Testis (tissue), 3 donors: ENCODE data around the gene ERBB4. TPM values are rescaled to one million over a fixed set of nuclear protein-coding genes. Genes with fewer than 3 reads are reported as not detected.

ENCODE experiments used
- DNase-seq: peaks from one replicate; pipeline ENCODE4 v3.0.0-alpha.2; 2019
- H3K27ac ChIP-seq, 2 donors: fragments of 200-600 bp; sonication (generic); one replicate each; pipeline ENCODE4 v1.5.1; 2019
- H3K27me3 ChIP-seq: fragments of 200-600 bp; sonication (generic); one replicate; pipeline ENCODE4 v1.5.1; 2019
- H3K36me3 ChIP-seq: fragments of 200-600 bp; sonication (generic); one replicate; pipeline ENCODE4 v1.5.1; 2017; ENCODE audit warnings: low read depth; ENCODE audit errors: missing control alignments
- H3K4me1 ChIP-seq: fragments of 200-600 bp; sonication (generic); one replicate; pipeline ENCODE4 v1.5.1; 2019
- H3K4me3 ChIP-seq, 2 donors: fragments of 200-600 bp; sonication (generic); one replicate each; pipeline ENCODE4 v1.5.1; 2017 to 2019
- H3K9me3 ChIP-seq: fragments of 200-600 bp; sonication (generic); one replicate; pipeline ENCODE4 v1.5.1; 2017
- POLR2A ChIP-seq: fragments of 450-650 bp; IDR thresholded peaks from one replicate; pipeline ENCODE4 v1.6.1; 2017; ENCODE audit warnings: antibody characterized with exemption, mild to moderate bottlenecking, moderate library complexity
- whole genome bisulfite sequencing, 2 donors: methylation state at CpG; one replicate each; pipeline ENCODE4 v1.1.5; 2018; 5-methylcytosine and 5-hydroxymethylcytosine counted together
- intact Hi-C: fragments of 100-400 bp; cut with DNase I; formaldehyde crosslinking; loops from one replicate; pipeline ENCODE4 v1.15.1; 2023; ENCODE audit warnings: low total_unique reads
- polyA plus RNA-seq: library from polyadenylated mRNA; stranded (reverse); fragments of 350-450 nt; fragmentation: Illumina TruSeq; extraction: RNeasy Lipid Tissue Mini Kit (QIAGEN cat#74804); gene quantifications from one replicate; pipeline ENCODE4 v1.2.3, GENCODE V29; 2014; ENCODE audit warnings: low read depth, low replicate concordance; ENCODE audit not compliant: insufficient read depth
- total RNA-seq, 2 donors: library from RNA; depleted of rRNA; stranded (reverse); fragments of >200 nt; gene quantifications; one replicate each; pipeline ENCODE4 v1.2.3, GENCODE V29; 2016
- TF ChIP-seq, protein P1 (sequence below), 3 experiments: fragments of 450-650 bp in 2 of 3; fragments of 200-600 bp in 1 of 3; sonication (generic) in 1 of 3; IDR thresholded peaks; one replicate each; pipeline ENCODE4 v1.5.1; 2016 to 2019; ENCODE audit warnings: antibody characterized with exemption in 3 of 3, mild to moderate bottlenecking in 2 of 3, moderate library complexity in 1 of 3

The ERBB4 gene
- total and polyA plus RNA-seq, 3 donors from 2014 or later, result 6.1 to 62.7 (median 47.7) TPM

GRCh38 chr2:212426637-212427412 is 111.8 kb downstream of the ERBB4 start:
- Histone ChIP-seq H3K4me1 (no peaks in the 10 kb centered on the region), H3K9me3 (no peaks in the 10 kb centered on the region), H3K27me3 (no peaks in the 10 kb centered on the region), H3K27ac (peak overlapping the region in 1 of 2 donors; percentile 10), H3K4me3 (no peak overlapping the region), H3K36me3 (no peaks in the 10 kb centered on the region)
- no peak for TF ChIP-seq POLR2A
- TF ChIP-seq, protein P1, sequence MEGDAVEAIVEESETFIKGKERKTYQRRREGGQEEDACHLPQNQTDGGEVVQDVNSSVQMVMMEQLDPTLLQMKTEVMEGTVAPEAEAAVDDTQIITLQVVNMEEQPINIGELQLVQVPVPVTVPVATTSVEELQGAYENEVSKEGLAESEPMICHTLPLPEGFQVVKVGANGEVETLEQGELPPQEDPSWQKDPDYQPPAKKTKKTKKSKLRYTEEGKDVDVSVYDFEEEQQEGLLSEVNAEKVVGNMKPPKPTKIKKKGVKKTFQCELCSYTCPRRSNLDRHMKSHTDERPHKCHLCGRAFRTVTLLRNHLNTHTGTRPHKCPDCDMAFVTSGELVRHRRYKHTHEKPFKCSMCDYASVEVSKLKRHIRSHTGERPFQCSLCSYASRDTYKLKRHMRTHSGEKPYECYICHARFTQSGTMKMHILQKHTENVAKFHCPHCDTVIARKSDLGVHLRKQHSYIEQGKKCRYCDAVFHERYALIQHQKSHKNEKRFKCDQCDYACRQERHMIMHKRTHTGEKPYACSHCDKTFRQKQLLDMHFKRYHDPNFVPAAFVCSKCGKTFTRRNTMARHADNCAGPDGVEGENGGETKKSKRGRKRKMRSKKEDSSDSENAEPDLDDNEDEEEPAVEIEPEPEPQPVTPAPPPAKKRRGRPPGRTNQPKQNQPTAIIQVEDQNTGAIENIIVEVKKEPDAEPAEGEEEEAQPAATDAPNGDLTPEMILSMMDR (IDR thresholded peaks at IDR 0.05), result no peak
- intact Hi-C loops, result no loop called here
- 77 to 81% methylated on average over 5 of the region's 5 CpGs for WGBS, 2 donors
- DNase-seq, result no peak

DNA sequence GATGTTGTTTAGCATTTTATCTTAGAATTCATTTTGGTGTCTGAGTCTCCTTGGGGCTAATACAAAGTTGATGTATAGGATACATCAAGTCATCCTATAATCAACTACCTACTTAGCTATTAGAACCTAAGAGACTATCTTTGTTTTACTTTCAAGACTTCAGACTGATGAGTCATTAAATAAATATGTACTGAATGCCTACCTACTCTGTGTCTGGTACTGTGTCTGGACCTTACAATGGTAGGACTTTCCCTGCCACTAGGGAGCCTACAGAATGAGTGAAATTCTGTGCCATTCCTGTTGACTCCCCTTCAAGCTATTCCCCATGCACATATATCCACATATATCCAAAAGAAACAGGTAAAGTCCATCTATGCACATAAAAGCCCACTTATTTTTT is 114.5 kb downstream of the ERBB4 start:
- TF ChIP-seq POLR2A, result no peak
- TF ChIP-seq, protein P1 (IDR thresholded peaks at IDR 0.05), result no peak
- H3K36me3 ChIP-seq, result no peaks in the 10 kb centered on the region
- no peaks in the 10 kb centered on the region for H3K4me1 ChIP-seq
- intact Hi-C loops, result no loop called here
- no peaks in the 10 kb centered on the region for H3K27me3 ChIP-seq
- DNase-seq, result no peak
- H3K27ac ChIP-seq, result no peak overlapping the region
- H3K4me3 ChIP-seq, result no peak overlapping the region
- no peaks in the 10 kb centered on the region for H3K9me3 ChIP-seq

- H3K27ac ChIP-seq, result no peak overlapping the region
- H3K36me3 ChIP-seq, result no peaks in the 10 kb centered on the region
- 59 to 75% methylated on average over 1 of the region's 1 CpG for WGBS, 2 donors
- H3K27me3 ChIP-seq, result no peaks in the 10 kb centered on the region
- H3K9me3 ChIP-seq, result no peaks in the 10 kb centered on the region
- TF ChIP-seq, protein P1 (IDR thresholded peaks at IDR 0.05), result no peak
- no peak for TF ChIP-seq POLR2A
- no peak for DNase-seq
- no peak overlapping the region for H3K4me3 ChIP-seq
- no peaks in the 10 kb centered on the region for H3K4me1 ChIP-seq
- intact Hi-C loops, result no loop called here
These were observed 115.5 kb downstream of the ERBB4 start for GRCh38 chr2:212423089-212423488.

- 92 to 95% methylated on average over 4 of the region's 4 CpGs for WGBS, 2 donors
- intact Hi-C loops, result no loop called here
- Histone ChIP-seq H3K27ac (no peak overlapping the region), H3K4me1 (no peaks in the 10 kb centered on the region), H3K9me3 (no peaks in the 10 kb centered on the region), H3K27me3 (no peaks in the 10 kb centered on the region), H3K4me3 (no peak overlapping the region), H3K36me3 (no peaks in the 10 kb centered on the region)
- TF ChIP-seq, protein P1 (IDR thresholded peaks at IDR 0.05), result no peak
- no peak for TF ChIP-seq POLR2A
- DNase-seq, result no peak
These were observed 116.9 kb downstream of the ERBB4 start for GRCh38 chr2:212421556-212422334.
